HepG2 (cell line): ENCODE results near the gene TRIM31. TPM values are rescaled to one million over a fixed set of nuclear protein-coding genes. Genes with fewer than 3 reads are reported as not detected.

Experiments
- ATM ChIP-seq: fragments of 450-650 bp; IDR thresholded peaks from 2 replicates; pipeline ENCODE4 v1.7.1; 2017; ENCODE audit warnings: mild to moderate bottlenecking, borderline replicate concordance
- FOXK2 ChIP-seq: fragments of 450-650 bp; IDR thresholded peaks from 2 replicates; pipeline ENCODE4 v1.6.1; 2016
- HNRNPUL1 ChIP-seq: fragments of 200-400 bp; formaldehyde crosslinking; IDR thresholded peaks from 2 replicates; pipeline ENCODE4 v1.6.1; 2017; ENCODE audit warnings: low read depth, mild to moderate bottlenecking, low read length, moderate library complexity
- IKZF1 ChIP-seq: fragments of 450-650 bp; IDR thresholded peaks from 2 replicates; pipeline ENCODE4 v1.7.1; 2016
- ISL2 ChIP-seq: sonication (generic); formaldehyde crosslinking; IDR thresholded peaks from 2 replicates; pipeline ENCODE4 v1.5.0; 2020; ENCODE audit warnings: missing genetic modification reagents
- KAT2B ChIP-seq: fragments of 150-350 bp; IDR thresholded peaks from 2 replicates; pipeline ENCODE4 v1.6.1; 2014; ENCODE audit warnings: low read depth, low read length, borderline replicate concordance
- KDM5B ChIP-seq: sonication (generic); formaldehyde crosslinking; IDR thresholded peaks from 2 replicates; pipeline ENCODE4 v1.4.0; 2020; ENCODE audit warnings: missing genetic modification reagents, mild to moderate bottlenecking, borderline replicate concordance
- MAFF ChIP-seq: IDR thresholded peaks from 2 replicates; pipeline ENCODE4 v1.6.1; 2011; ENCODE audit warnings: low read depth, low read length, improper control_type of control experiment
- MED13 ChIP-seq: sonication (generic); formaldehyde crosslinking; IDR thresholded peaks from 2 replicates; pipeline ENCODE4 v1.5.0; 2020; ENCODE audit warnings: missing genetic modification reagents
- PRMT3 ChIP-seq: sonication (generic); formaldehyde crosslinking; IDR thresholded peaks from 2 replicates; pipeline ENCODE4 v1.8.1; 2022; ENCODE audit warnings: low read depth, mild to moderate bottlenecking, moderate library complexity, missing genetic modification reagents, borderline replicate concordance
- SOX13 ChIP-seq, 3 experiments: fragments of 450-650 bp in 1 of 3; sonication (generic) in 1 of 3; formaldehyde crosslinking in 1 of 3; IDR thresholded peaks in 2 of 3; conservative IDR thresholded peaks in 1 of 3; 2 replicates each; pipeline versions ENCODE4 v1.5.0 to v1.6.1; 2016 to 2020; ENCODE audit warnings: antibody characterized with exemption in 1 of 3, mild to moderate bottlenecking in 1 of 3, missing compliant biosample characterization in 1 of 3, missing genetic modification reagents in 1 of 3, moderate library complexity in 1 of 3
- TEAD2 ChIP-seq: sonication (generic); formaldehyde crosslinking; IDR thresholded peaks from 2 replicates; pipeline ENCODE4 v1.9.0; 2021; ENCODE audit warnings: missing genetic modification reagents
- ZNF274 ChIP-seq: sonication (generic); formaldehyde crosslinking; IDR thresholded peaks from 2 replicates; pipeline ENCODE4 v1.5.1; 2020; ENCODE audit warnings: mild to moderate bottlenecking, missing genetic modification reagents
- ZNF547 ChIP-seq: sonication (generic); formaldehyde crosslinking; IDR thresholded peaks from 2 replicates; pipeline ENCODE4 v1.5.1; 2020; ENCODE audit warnings: mild to moderate bottlenecking, missing genetic modification reagents
- ZNF766 ChIP-seq: sonication (generic); formaldehyde crosslinking; IDR thresholded peaks from 2 replicates; pipeline ENCODE4 v1.5.0; 2020; ENCODE audit warnings: missing genetic modification reagents, borderline replicate concordance
- ZNF841 ChIP-seq: sonication (generic); formaldehyde crosslinking; IDR thresholded peaks from 2 replicates; pipeline ENCODE4 v1.8.1; 2023; ENCODE audit warnings: missing genetic modification reagents, borderline replicate concordance
- polyA plus RNA-seq, 8 experiments: library from polyadenylated mRNA; depleted of rRNA in 3 of 8; stranded (reverse) in 7 of 8; unstranded in 1 of 8; fragments of >200 nt; fragmentation: Illumina TruSeq in 4 of 8; extraction: Trizol in 4 of 8; gene quantifications; 2 replicates each; pipeline versions ENCODE4 v1.2.1 to v1.2.3, GENCODE V29; 2011 to 2016; ENCODE audit warnings: low read depth in 4 of 8, missing spikeins in 1 of 8, mixed read lengths in 1 of 8; ENCODE audit not compliant: insufficient read depth in 1 of 8
- total RNA-seq, 5 experiments: library from RNA; depleted of rRNA; stranded (reverse); fragments of >200 nt; fragmentation: Illumina TruSeq; extraction: Trizol; gene quantifications; 2 replicates each; pipeline ENCODE4 v1.2.3, GENCODE V29; 2016; ENCODE audit warnings: low read depth in 1 of 5
- TF ChIP-seq, protein P1 (sequence below): IDR thresholded peaks from 2 replicates; pipeline ENCODE4 v1.6.1; 2016; ENCODE audit warnings: missing genetic modification reagents, missing compliant biosample characterization
- TF ChIP-seq, protein P2 (sequence below): sonication (generic); formaldehyde crosslinking; IDR thresholded peaks from 2 replicates; pipeline ENCODE4 v1.4.0; 2020; ENCODE audit warnings: missing genetic modification reagents, borderline replicate concordance
- TF ChIP-seq, protein P3 (sequence below): sonication (generic); formaldehyde crosslinking; IDR thresholded peaks from 2 replicates; pipeline ENCODE4 v1.5.0; 2020; ENCODE audit warnings: mild to moderate bottlenecking, low read depth, missing genetic modification reagents, borderline replicate concordance
- TF ChIP-seq, protein P4 (sequence below): sonication (generic); formaldehyde crosslinking; IDR thresholded peaks from 2 replicates; pipeline ENCODE4 v1.4.0; 2020; ENCODE audit warnings: missing genetic modification reagents
- TF ChIP-seq, protein P5 (sequence below): sonication (generic); formaldehyde crosslinking; IDR thresholded peaks from 2 replicates; pipeline ENCODE4 v1.4.0; 2020; ENCODE audit warnings: missing genetic modification reagents

Gene TRIM31
- total and polyA plus RNA-seq, 2 of the 13 experiments (the other 11 are each of a cell fraction or from before 2014, with no cell fraction given), result 0.13 to 0.51 TPM

DNA sequence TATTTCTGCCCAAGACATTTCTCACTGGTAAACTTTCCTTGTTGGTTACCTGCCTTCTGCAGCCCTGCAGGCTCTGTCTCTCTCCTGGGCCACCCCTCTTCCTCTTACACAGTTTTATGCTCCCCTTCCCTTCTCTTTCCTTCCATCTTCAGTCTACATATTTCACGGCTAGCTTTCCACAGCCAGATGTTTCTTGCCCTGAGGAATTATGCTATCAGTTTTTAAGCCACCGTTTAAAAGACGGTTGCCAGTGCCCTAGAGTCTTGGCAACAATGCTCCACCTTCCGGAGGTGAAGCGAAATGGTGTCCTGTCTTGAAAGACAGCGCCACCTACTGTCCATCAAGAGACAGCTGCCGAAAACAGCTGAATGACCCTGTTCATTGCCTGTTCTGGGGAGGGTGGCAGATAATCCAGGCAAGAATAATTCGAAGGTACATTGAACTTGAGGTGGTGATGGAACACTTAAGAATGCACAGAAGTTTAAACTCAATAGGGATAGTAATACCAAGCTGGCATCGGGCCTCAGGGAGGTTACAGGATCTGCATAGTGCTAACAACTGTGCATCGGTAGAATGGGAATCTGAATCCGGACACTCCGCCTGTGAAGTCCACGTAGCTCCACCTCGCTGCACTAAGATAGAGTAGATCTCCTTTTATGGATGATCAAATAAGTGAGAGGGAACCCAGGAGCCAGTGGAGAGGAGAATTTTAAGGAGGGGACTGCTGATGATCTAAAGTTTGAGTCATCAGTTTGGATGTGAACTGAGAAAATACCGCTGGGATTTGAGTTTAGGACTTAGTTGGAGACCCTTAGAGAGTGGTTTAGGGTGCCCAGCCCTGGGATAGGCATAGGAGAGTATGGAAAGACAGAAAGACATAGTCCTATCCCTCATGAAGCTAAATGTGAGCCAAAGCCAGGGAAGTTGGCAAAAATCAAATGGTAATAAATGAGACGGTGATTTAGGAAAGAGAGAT, 18.3 kb upstream of the TRIM31 start (continued):
- TF ChIP-seq ISL2 (CRISPR knock-in tag), result peak; percentile 16; the same call in 1 of the 2 replicates
- no peak for TF ChIP-seq SOX13 (IDR thresholded peaks at IDR 0.05)
- TF ChIP-seq SOX13 (CRISPR knock-in tag; conservative IDR thresholded peaks at IDR 0.05 in 1 of 2, IDR thresholded peaks at IDR 0.05 in 1 of 2), result peak in 1 of 2 experiments; percentile 49; a peak in 2 of 4 replicates
- TF ChIP-seq, protein P1, sequence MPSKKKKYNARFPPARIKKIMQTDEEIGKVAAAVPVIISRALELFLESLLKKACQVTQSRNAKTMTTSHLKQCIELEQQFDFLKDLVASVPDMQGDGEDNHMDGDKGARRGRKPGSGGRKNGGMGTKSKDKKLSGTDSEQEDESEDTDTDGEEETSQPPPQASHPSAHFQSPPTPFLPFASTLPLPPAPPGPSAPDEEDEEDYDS, result peak; percentile 66
- no peak for TF ChIP-seq KDM5B (CRISPR knock-in tag)
- no peak for TF ChIP-seq IKZF1
- no peak for TF ChIP-seq ZNF547 (CRISPR knock-in tag)
- TF ChIP-seq, protein P2, sequence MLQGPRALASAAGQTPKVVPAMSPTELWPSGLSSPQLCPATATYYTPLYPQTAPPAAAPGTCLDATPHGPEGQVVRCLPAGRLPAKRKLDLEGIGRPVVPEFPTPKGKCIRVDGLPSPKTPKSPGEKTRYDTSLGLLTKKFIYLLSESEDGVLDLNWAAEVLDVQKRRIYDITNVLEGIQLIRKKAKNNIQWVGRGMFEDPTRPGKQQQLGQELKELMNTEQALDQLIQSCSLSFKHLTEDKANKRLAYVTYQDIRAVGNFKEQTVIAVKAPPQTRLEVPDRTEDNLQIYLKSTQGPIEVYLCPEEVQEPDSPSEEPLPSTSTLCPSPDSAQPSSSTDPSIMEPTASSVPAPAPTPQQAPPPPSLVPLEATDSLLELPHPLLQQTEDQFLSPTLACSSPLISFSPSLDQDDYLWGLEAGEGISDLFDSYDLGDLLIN (CRISPR knock-in tag), result no peak
- no peak for TF ChIP-seq MED13 (CRISPR knock-in tag)
- TF ChIP-seq ZNF274 (CRISPR knock-in tag), result no peak
- no peak for TF ChIP-seq ATM
- no peak for TF ChIP-seq PRMT3 (CRISPR knock-in tag)
- no peak for TF ChIP-seq KAT2B
- TF ChIP-seq ZNF841 (CRISPR knock-in tag), result no peak
- TF ChIP-seq, protein P3, sequence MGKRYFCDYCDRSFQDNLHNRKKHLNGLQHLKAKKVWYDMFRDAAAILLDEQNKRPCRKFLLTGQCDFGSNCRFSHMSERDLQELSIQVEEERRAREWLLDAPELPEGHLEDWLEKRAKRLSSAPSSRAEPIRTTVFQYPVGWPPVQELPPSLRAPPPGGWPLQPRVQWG (CRISPR knock-in tag), result no peak
- no peak for TF ChIP-seq HNRNPUL1
- TF ChIP-seq TEAD2 (CRISPR knock-in tag), result no peak
- TF ChIP-seq, protein P4, sequence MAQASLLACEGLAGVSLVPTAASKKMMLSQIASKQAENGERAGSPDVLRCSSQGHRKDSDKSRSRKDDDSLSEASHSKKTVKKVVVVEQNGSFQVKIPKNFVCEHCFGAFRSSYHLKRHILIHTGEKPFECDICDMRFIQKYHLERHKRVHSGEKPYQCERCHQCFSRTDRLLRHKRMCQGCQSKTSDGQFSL (CRISPR knock-in tag), result no peak
- TF ChIP-seq MAFF, result no peak
- TF ChIP-seq FOXK2, result no peak
- TF ChIP-seq, protein P5, sequence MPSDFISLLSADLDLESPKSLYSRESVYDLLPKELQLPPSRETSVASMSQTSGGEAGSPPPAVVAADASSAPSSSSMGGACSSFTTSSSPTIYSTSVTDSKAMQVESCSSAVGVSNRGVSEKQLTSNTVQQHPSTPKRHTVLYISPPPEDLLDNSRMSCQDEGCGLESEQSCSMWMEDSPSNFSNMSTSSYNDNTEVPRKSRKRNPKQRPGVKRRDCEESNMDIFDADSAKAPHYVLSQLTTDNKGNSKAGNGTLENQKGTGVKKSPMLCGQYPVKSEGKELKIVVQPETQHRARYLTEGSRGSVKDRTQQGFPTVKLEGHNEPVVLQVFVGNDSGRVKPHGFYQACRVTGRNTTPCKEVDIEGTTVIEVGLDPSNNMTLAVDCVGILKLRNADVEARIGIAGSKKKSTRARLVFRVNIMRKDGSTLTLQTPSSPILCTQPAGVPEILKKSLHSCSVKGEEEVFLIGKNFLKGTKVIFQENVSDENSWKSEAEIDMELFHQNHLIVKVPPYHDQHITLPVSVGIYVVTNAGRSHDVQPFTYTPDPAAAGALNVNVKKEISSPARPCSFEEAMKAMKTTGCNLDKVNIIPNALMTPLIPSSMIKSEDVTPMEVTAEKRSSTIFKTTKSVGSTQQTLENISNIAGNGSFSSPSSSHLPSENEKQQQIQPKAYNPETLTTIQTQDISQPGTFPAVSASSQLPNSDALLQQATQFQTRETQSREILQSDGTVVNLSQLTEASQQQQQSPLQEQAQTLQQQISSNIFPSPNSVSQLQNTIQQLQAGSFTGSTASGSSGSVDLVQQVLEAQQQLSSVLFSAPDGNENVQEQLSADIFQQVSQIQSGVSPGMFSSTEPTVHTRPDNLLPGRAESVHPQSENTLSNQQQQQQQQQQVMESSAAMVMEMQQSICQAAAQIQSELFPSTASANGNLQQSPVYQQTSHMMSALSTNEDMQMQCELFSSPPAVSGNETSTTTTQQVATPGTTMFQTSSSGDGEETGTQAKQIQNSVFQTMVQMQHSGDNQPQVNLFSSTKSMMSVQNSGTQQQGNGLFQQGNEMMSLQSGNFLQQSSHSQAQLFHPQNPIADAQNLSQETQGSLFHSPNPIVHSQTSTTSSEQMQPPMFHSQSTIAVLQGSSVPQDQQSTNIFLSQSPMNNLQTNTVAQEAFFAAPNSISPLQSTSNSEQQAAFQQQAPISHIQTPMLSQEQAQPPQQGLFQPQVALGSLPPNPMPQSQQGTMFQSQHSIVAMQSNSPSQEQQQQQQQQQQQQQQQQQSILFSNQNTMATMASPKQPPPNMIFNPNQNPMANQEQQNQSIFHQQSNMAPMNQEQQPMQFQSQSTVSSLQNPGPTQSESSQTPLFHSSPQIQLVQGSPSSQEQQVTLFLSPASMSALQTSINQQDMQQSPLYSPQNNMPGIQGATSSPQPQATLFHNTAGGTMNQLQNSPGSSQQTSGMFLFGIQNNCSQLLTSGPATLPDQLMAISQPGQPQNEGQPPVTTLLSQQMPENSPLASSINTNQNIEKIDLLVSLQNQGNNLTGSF (CRISPR knock-in tag), result no peak
- no peak for TF ChIP-seq ZNF766 (CRISPR knock-in tag)
